ENCODE data around the gene FTCD.

DNA sequence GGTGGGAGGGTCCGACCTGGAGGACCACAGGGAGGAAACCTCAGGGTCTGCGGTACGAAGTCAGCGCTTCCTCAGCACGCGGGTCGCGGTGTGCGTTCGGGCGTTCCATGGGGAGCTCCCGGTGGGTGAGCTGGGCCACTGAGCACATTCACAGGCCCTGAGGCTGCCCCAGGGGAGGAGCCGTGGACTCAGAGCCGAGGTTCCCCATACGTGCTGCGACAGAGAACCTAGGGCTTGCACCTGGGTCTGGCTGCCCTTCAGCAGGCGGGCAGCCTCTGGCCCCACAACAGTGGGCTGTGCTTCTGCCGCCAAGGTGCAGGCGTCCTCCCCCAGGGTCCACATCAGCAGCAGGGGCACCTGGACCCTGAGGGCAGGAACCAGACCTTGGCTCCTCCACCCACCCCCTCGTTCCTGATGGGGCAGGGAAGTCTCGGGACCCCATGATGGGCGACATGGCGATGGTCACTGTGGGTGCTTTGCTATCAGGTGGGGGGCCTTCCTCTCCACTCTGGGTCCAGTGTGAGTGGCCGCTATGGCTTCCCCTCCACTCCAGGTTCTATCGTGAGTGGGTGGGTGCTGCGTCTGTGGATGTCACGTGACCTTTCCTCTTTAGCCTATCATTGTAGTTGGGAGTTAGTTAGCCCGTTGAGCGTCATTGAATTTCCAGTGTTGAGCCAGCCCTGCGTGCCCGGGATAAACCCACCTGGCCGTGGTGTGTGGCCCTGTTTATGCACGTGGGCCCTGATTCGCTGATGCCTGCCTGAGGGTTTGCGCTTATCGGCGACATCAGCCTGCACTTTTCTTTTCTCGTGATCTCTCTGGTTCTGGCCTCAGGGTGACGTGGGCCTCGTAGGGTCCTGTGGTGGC, 27.9 kb downstream of the FTCD start:
- no peak for TF ChIP-seq EP300 (IDR thresholded peaks at IDR 0.05)
- TF ChIP-seq, protein P1, sequence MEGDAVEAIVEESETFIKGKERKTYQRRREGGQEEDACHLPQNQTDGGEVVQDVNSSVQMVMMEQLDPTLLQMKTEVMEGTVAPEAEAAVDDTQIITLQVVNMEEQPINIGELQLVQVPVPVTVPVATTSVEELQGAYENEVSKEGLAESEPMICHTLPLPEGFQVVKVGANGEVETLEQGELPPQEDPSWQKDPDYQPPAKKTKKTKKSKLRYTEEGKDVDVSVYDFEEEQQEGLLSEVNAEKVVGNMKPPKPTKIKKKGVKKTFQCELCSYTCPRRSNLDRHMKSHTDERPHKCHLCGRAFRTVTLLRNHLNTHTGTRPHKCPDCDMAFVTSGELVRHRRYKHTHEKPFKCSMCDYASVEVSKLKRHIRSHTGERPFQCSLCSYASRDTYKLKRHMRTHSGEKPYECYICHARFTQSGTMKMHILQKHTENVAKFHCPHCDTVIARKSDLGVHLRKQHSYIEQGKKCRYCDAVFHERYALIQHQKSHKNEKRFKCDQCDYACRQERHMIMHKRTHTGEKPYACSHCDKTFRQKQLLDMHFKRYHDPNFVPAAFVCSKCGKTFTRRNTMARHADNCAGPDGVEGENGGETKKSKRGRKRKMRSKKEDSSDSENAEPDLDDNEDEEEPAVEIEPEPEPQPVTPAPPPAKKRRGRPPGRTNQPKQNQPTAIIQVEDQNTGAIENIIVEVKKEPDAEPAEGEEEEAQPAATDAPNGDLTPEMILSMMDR (IDR thresholded peaks at IDR 0.05), result no peak
